ENCODE data around the gene PLCG2.

Gene PLCG2

DNA sequence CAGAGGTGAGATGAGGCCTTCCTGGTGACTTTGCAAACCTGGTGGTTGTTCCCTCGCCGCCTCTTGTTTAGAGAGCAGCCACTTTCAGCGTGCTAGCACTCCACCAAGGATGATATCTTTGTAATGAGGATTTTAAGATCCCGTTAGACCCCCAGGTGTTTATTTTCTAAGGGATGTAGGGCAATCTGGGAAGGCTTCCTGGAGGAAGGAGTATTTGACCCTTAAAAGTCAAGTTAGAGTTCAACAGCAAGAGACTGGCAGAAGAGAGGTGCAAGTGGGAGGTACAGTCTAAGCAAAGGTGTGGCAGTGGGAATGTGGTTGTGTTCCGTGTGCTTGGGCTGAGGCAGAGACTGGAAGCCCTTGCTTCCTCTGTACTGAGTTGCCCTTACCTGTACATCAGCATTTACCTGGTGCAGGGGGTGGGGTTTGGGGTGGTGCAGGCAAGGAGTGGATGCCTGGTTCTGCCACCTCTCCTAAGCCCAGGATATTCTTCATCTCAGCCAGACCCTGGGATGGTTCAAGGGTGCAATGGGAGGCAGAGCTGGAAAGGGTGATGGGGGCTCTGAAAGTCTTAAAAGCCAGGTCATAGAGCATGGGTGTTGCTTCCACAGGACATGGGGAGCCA lies 148.6 kb downstream of the PLCG2 start:
- H3K14ac ChIP-seq (ENCODE audit: low read length) = no peak overlapping the region
- H3K23ac ChIP-seq (ENCODE audit: low read depth, low read length, poor library complexity) = peak overlapping the region; percentile 3
- no peak overlapping the region for H2AFZ ChIP-seq (ENCODE audit: low read length)
- no peak overlapping the region for H2BK12ac ChIP-seq (ENCODE audit: low read length)
- no peak overlapping the region for H3K18ac ChIP-seq (ENCODE audit: low read length)
- peak overlapping the region; percentile 50 for H3K9ac ChIP-seq (ENCODE audit: low read depth, low read length, poor library complexity)
- H3K27ac ChIP-seq (replicated peaks; ENCODE audit: low read length) = no peak overlapping the region
- H4K8ac ChIP-seq (ENCODE audit: low read depth, low read length) = peak overlapping the region; percentile 56
- no peak overlapping the region for H2BK120ac ChIP-seq (ENCODE audit: low read depth, low read length)
- no peaks in the 10 kb centered on the region for H3K79me1 ChIP-seq (ENCODE audit: low read depth, low read length)
- H2AK5ac ChIP-seq (ENCODE audit: low read depth, low read length) = no peak overlapping the region
- H3K4me3 ChIP-seq (ENCODE audit: low read length in 2 of 2) = no peak overlapping the region
- H3K4me2 ChIP-seq (ENCODE audit: insufficient read depth, low read length, poor library complexity, severe bottlenecking) = no peak overlapping the region
- H4K91ac ChIP-seq (ENCODE audit: low read depth, low read length, poor library complexity) = no peak overlapping the region
- no CpG with 5 or more reads among the region's 5 CpGs for WGBS, 2 donors (ENCODE audit: extremely low coverage in 2 of 2, insufficient read length in 2 of 2, insufficient replicate concordance in 1 of 2)
- no peaks in the 10 kb centered on the region for H3K9me3 ChIP-seq (replicated peaks in 1 of 2; ENCODE audit: control insufficient read depth in 2 of 2, insufficient read depth in 1 of 2, low read depth in 1 of 2, low read length in 2 of 2)
- H2BK5ac ChIP-seq (ENCODE audit: low read length) = no peak overlapping the region
- H3K4me1 ChIP-seq (ENCODE audit: control insufficient read depth in 2 of 2, insufficient read depth in 1 of 2, low read depth in 1 of 2, low read length in 2 of 2) = no peaks in the 10 kb centered on the region
- H3K4ac ChIP-seq (ENCODE audit: low read length) = no peak overlapping the region
- H3K27me3 ChIP-seq (ENCODE audit: control insufficient read depth in 3 of 3, insufficient read depth in 3 of 3, low read depth in 1 of 3, low read length in 3 of 3) = no peaks in the 10 kb centered on the region
- H3K36me3 ChIP-seq (replicated peaks in 1 of 2; ENCODE audit: control insufficient read depth in 2 of 2, insufficient read depth in 2 of 2, low read length in 2 of 2) = no peaks in the 10 kb centered on the region
- no peak overlapping the region for H2BK15ac ChIP-seq (ENCODE audit: low read length)
- DNase-seq (ENCODE audit: low spot score) = no peak

- Histone ChIP-seq H2BK15ac (ENCODE audit: low read length) (no peak overlapping the region), H3K79me1 (ENCODE audit: low read depth, low read length) (no peaks in the 10 kb centered on the region), H3K27me3 (ENCODE audit: control insufficient read depth in 3 of 3, insufficient read depth in 3 of 3, low read depth in 1 of 3, low read length in 3 of 3) (no peaks in the 10 kb centered on the region), H3K14ac (ENCODE audit: low read length) (no peak overlapping the region), H2AFZ (ENCODE audit: low read length) (peak overlapping the region; percentile 55), H2BK5ac (ENCODE audit: low read length) (no peak overlapping the region), H3K23ac (ENCODE audit: low read depth, low read length, poor library complexity) (no peak overlapping the region), H3K4me3 (ENCODE audit: low read length in 2 of 2) (no peak overlapping the region), H3K9ac (ENCODE audit: low read depth, low read length, poor library complexity) (no peak overlapping the region), H3K36me3 (replicated peaks in 1 of 2; ENCODE audit: control insufficient read depth in 2 of 2, insufficient read depth in 2 of 2, low read length in 2 of 2) (no peaks in the 10 kb centered on the region), H3K27ac (replicated peaks; ENCODE audit: low read length) (no peak overlapping the region), H4K8ac (ENCODE audit: low read depth, low read length) (no peak overlapping the region), H3K4me2 (ENCODE audit: insufficient read depth, low read length, poor library complexity, severe bottlenecking) (no peak overlapping the region), H4K91ac (ENCODE audit: low read depth, low read length, poor library complexity) (no peak overlapping the region), H3K4ac (ENCODE audit: low read length) (no peak overlapping the region), H3K18ac (ENCODE audit: low read length) (no peak overlapping the region), H2BK12ac (ENCODE audit: low read length) (no peak overlapping the region), H2BK120ac (ENCODE audit: low read depth, low read length) (no peak overlapping the region), H3K4me1 (ENCODE audit: control insufficient read depth in 2 of 2, insufficient read depth in 1 of 2, low read depth in 1 of 2, low read length in 2 of 2) (no peaks in the 10 kb centered on the region), H3K9me3 (replicated peaks in 1 of 2; ENCODE audit: control insufficient read depth in 2 of 2, insufficient read depth in 1 of 2, low read depth in 1 of 2, low read length in 2 of 2) (no peaks in the 10 kb centered on the region), H2AK5ac (ENCODE audit: low read depth, low read length) (no peak overlapping the region)
- no CpG with 5 or more reads among the region's 16 CpGs for WGBS, 2 donors (ENCODE audit: extremely low coverage in 2 of 2, insufficient read length in 2 of 2, insufficient replicate concordance in 1 of 2)
- no peak for DNase-seq (ENCODE audit: low spot score)
Measured at GRCh38 chr16:81928271-81928918, 149.3 kb downstream of the PLCG2 start.

- Histone ChIP-seq H3K4me3 (ENCODE audit: low read length in 2 of 2) (no peak overlapping the region), H3K27me3 (ENCODE audit: control insufficient read depth in 3 of 3, insufficient read depth in 3 of 3, low read depth in 1 of 3, low read length in 3 of 3) (no peaks in the 10 kb centered on the region), H2AFZ (ENCODE audit: low read length) (peak overlapping the region; percentile 55), H2BK120ac (ENCODE audit: low read depth, low read length) (no peak overlapping the region), H3K4me1 (ENCODE audit: control insufficient read depth in 2 of 2, insufficient read depth in 1 of 2, low read depth in 1 of 2, low read length in 2 of 2) (no peaks in the 10 kb centered on the region), H3K4ac (ENCODE audit: low read length) (no peak overlapping the region), H2BK12ac (ENCODE audit: low read length) (no peak overlapping the region), H3K9ac (ENCODE audit: low read depth, low read length, poor library complexity) (no peak overlapping the region), H3K27ac (replicated peaks; ENCODE audit: low read length) (no peak overlapping the region), H3K18ac (ENCODE audit: low read length) (no peak overlapping the region), H2AK5ac (ENCODE audit: low read depth, low read length) (no peak overlapping the region), H3K14ac (ENCODE audit: low read length) (peak overlapping the region; percentile 40), H3K36me3 (replicated peaks in 1 of 2; ENCODE audit: control insufficient read depth in 2 of 2, insufficient read depth in 2 of 2, low read length in 2 of 2) (no peaks in the 10 kb centered on the region), H4K8ac (ENCODE audit: low read depth, low read length) (no peak overlapping the region), H4K91ac (ENCODE audit: low read depth, low read length, poor library complexity) (no peak overlapping the region), H3K23ac (ENCODE audit: low read depth, low read length, poor library complexity) (no peak overlapping the region), H3K9me3 (replicated peaks in 1 of 2; ENCODE audit: control insufficient read depth in 2 of 2, insufficient read depth in 1 of 2, low read depth in 1 of 2, low read length in 2 of 2) (no peaks in the 10 kb centered on the region), H2BK5ac (ENCODE audit: low read length) (no peak overlapping the region), H3K79me1 (ENCODE audit: low read depth, low read length) (no peaks in the 10 kb centered on the region), H2BK15ac (ENCODE audit: low read length) (no peak overlapping the region), H3K4me2 (ENCODE audit: insufficient read depth, low read length, poor library complexity, severe bottlenecking) (no peak overlapping the region)
- no CpG with 5 or more reads among the region's 8 CpGs for WGBS, 2 donors (ENCODE audit: extremely low coverage in 2 of 2, insufficient read length in 2 of 2, insufficient replicate concordance in 1 of 2)
- no peak for DNase-seq (ENCODE audit: low spot score)
Measured at GRCh38 chr16:81928975-81929374, 149.9 kb downstream of the PLCG2 start.

DNA sequence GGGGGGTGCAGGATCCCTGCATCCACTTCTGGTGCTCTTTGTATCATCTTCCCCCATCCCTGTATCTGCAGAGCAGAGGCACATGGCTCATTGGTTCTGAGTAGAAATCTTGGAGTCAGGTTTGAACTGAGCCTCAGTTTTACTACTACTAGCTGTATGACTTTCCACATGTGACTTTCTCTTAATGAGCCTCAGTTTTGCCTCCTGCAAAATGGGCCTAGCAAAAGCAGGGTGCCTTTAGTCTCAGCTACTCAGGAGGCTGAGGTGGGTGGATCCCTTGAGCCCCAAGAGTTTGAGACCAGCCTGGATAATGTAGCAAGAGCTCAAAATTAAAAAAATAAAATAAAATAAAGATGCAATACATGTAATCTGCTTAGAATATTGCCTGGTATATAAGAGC lies 150.8 kb downstream of the PLCG2 start:
- Histone ChIP-seq H3K79me1 (ENCODE audit: low read depth, low read length) (no peaks in the 10 kb centered on the region), H3K27me3 (ENCODE audit: control insufficient read depth in 3 of 3, insufficient read depth in 3 of 3, low read depth in 1 of 3, low read length in 3 of 3) (no peaks in the 10 kb centered on the region), H3K9ac (ENCODE audit: low read depth, low read length, poor library complexity) (no peak overlapping the region), H2BK120ac (ENCODE audit: low read depth, low read length) (no peak overlapping the region), H3K4me1 (ENCODE audit: control insufficient read depth in 2 of 2, insufficient read depth in 1 of 2, low read depth in 1 of 2, low read length in 2 of 2) (no peaks in the 10 kb centered on the region), H3K36me3 (replicated peaks in 1 of 2; ENCODE audit: control insufficient read depth in 2 of 2, insufficient read depth in 2 of 2, low read length in 2 of 2) (no peaks in the 10 kb centered on the region), H2BK15ac (ENCODE audit: low read length) (no peak overlapping the region), H3K4me2 (ENCODE audit: insufficient read depth, low read length, poor library complexity, severe bottlenecking) (no peak overlapping the region), H2BK5ac (ENCODE audit: low read length) (no peak overlapping the region), H3K18ac (ENCODE audit: low read length) (no peak overlapping the region), H4K8ac (ENCODE audit: low read depth, low read length) (no peak overlapping the region), H3K14ac (ENCODE audit: low read length) (no peak overlapping the region), H3K4ac (ENCODE audit: low read length) (no peak overlapping the region), H2BK12ac (ENCODE audit: low read length) (no peak overlapping the region), H3K27ac (replicated peaks; ENCODE audit: low read length) (no peak overlapping the region), H3K4me3 (ENCODE audit: low read length in 2 of 2) (no peak overlapping the region), H4K91ac (ENCODE audit: low read depth, low read length, poor library complexity) (no peak overlapping the region), H2AK5ac (ENCODE audit: low read depth, low read length) (no peak overlapping the region), H3K23ac (ENCODE audit: low read depth, low read length, poor library complexity) (no peak overlapping the region), H2AFZ (ENCODE audit: low read length) (no peak overlapping the region), H3K9me3 (replicated peaks in 1 of 2; ENCODE audit: control insufficient read depth in 2 of 2, insufficient read depth in 1 of 2, low read depth in 1 of 2, low read length in 2 of 2) (no peaks in the 10 kb centered on the region)
- DNase-seq (ENCODE audit: low spot score) = no peak

All from neuronal stem cell (in vitro differentiated cells).